Epithelial cell of esophagus (primary cell): Measurements from ENCODE around the gene PXDN.
A peak's percentile ranks its signal among the peaks of the same experiment; 100 is the strongest.

Source experiments
- DNase-seq: peaks from one replicate; pipeline ENCODE4 v3.0.0; 2010; ENCODE audit warnings: low read depth
- H3K4me3 ChIP-seq: 2 replicates; pipeline ENCODE4 v1.5.1; 2011; ENCODE audit warnings: mild to moderate bottlenecking, low read length, control low read depth
- TF ChIP-seq, protein P1 (sequence below): IDR thresholded peaks from 2 replicates; pipeline ENCODE4 v1.5.1; 2011; ENCODE audit warnings: low read depth, mild to moderate bottlenecking, low read length, control low read depth, inconsistent platforms; ENCODE audit not compliant: insufficient read depth; ENCODE audit errors: missing control alignments

The PXDN gene

DNA sequence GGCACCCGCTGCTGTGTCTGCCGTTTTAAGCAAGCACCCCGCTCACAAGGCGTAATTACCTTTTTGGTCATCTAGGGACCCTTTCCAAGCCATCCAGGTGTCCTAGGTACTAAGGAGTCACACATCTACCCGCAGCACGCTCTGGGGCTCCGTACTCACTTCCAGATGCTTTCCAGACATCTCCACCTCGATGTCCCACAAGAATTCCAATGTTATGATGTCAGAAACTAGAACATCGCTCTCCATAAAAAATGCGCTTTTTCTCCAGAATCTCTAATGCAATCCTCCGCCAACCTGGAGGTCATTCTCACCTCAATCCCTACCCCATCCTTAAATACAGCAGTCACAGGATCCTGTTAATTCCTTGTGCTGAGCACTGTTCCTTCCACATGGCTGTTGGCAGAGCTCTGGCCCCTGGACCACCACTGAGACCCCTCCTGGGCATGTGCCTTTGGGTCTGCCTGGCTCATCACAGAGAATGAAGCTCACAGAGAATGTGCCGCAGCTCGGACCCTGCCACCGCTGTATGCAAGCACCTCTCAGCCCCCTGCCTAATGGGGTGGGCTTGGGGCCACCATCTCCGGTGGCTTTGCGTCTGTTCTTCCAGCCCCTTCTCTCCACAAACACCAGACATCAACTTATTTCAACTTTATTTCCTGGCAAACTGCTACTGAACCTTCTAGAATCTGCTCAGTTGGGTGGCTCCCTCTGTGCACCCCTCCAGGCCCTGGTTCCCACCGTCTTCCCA, 4.6 kb upstream of the PXDN start:
- TF ChIP-seq, protein P1, sequence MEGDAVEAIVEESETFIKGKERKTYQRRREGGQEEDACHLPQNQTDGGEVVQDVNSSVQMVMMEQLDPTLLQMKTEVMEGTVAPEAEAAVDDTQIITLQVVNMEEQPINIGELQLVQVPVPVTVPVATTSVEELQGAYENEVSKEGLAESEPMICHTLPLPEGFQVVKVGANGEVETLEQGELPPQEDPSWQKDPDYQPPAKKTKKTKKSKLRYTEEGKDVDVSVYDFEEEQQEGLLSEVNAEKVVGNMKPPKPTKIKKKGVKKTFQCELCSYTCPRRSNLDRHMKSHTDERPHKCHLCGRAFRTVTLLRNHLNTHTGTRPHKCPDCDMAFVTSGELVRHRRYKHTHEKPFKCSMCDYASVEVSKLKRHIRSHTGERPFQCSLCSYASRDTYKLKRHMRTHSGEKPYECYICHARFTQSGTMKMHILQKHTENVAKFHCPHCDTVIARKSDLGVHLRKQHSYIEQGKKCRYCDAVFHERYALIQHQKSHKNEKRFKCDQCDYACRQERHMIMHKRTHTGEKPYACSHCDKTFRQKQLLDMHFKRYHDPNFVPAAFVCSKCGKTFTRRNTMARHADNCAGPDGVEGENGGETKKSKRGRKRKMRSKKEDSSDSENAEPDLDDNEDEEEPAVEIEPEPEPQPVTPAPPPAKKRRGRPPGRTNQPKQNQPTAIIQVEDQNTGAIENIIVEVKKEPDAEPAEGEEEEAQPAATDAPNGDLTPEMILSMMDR, result no peak
- H3K4me3 ChIP-seq, result no peak overlapping the region
- no peak for DNase-seq

DNA sequence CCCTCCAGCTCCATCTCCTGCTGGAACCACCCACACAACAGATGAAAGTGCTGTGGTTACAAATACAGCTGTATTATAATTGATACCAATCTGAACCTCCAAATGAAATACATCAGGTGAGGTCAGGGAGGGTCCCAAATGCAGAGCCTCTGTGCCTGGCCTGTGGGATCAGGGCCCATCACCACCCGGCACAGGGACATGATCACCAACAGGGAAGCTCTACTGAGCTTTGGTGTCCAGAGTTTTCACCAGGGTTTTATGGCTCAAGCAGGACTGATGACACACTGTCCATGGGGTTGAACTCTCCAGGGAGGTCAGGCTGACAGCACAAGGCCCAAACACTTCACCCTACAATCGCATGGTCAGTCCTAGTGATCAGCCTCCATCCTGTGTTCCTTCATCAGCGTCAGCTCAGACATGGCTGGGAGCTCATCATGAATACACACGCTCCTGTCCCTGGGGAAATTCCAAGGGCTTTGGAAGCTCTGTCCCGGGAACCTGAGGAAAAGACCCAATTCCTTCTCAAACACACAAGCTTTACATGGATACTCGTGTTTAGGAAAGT, 3.9 kb upstream of the PXDN start:
- TF ChIP-seq, protein P1, result no peak
- DNase-seq, result no peak
- no peak overlapping the region for H3K4me3 ChIP-seq

DNA sequence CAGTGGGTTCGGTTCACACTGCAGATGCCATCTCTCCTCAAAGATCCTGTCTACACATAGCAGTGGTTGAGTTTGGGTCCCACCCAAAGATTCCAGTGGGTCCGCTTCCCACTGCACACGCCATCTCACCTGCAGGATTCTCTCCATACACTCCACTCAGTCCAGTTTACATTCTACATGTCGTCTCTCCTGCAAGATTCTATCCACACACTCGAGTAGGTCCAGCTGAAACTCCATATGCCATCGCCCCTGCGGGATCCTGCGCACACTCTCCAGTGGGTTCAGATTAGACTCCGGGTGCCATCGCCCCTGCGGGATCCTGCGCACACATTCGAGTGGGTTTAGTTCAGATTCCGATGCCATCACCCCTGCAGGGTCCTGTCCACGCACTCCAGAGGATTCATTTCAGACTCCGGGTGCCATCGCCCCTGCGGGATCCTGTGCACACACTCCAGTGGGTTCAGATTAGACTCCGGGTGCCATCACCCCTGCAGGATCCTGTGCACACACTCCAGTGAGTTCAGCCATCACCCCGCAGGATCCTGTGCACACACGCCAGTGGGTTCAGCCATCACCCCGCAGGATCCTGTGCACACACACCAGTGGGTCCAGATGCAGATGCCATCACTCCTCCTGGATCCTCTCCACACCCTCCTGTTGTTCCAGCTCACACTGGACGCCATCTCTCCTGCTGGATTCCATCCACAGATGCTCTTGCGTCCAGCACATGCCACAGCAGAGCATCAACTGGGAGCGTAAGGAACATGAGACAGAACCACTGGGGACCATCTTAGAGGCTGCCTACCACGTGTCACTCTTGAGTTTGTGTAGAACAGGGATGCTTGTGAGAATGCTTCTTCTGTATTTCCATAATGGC, 3.0 kb upstream of the PXDN start:
- DNase-seq, result no peak
- TF ChIP-seq, protein P1, result no peak
- H3K4me3 ChIP-seq, result no peak overlapping the region

DNA sequence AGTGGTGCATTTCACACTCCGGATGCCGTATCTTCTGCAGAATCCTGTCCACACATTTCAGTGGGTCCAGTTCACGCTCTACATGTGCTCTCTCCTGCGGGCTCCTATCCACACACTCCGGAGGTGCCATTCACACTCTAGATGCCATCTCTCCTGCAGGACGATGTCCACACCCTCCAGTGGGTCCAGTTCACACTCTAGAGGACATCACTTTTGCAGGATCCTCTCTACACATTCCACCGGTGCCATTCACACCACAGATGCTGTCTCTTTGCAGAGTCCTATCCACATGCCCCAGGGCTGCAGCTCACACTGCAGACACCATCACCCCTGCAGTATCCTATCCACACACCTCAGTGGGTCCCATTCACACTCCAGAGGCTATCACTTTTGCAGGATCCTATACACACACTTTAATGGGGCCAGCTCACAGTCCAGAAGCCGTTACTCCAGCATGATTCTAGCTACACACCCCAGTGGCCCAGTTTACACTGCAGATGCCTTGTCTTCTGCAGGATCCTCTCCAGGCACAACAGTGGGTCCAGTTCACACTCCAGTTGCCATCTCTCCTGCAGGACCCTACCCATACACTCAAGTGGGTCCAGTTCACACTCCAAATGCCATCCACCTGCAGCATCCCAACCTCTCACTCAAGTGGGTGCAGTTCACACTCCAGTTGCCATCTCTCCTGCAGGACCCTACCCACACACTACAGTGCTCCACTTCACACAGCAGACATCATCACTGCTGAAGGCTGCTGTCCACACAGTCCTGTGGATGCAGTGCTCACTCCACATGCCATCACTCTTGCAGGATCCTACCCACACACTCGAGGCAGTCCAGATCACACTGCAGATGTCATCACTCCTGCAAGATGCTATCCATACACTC, 2.1 kb upstream of the PXDN start:
- TF ChIP-seq, protein P1, result no peak
- no peak overlapping the region for H3K4me3 ChIP-seq
- DNase-seq, result no peak

DNA sequence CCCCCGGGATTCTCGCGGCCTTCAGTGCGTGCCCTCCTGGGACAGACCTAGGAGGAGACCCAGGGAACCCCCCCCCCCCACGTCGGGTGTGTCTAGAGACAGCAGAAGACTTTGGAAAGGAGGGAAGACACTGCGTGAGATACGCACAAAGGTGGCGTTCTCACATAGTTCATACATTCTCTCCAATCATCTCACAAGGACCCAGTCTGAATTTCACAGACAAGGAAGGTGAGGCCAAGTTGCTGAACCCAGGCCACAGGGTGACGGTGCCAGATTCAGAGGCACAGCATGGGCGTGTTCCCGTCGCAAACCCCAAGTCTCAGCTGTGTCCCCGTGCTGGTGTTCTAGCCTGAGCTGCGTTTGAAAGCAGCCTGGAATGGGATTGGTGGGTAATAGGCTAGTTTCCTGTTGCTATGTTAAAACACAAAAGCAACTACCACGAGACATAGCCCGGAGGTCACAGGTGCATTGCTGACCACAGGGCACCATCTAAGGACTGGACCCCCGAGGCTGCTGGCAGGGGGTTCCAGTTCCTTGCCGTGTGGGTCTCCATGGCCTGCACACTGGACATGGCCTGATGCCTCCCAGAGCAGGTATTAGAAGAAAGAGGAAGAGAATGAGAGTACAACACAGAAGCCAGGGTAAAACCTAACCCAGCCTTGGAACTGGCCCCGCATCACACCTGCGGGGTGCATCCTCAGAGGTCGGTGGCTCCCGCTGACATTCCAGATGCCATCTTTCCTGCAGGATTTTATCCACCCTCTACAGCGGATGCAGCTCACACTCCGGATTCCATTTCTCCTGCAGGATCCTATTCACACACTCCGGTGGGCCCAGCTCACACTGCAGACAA, 1.1 kb upstream of the PXDN start:
- peak overlapping the region; percentile 43 for H3K4me3 ChIP-seq

More for the DNA sequence above, 1.1 kb upstream of the PXDN start:
- TF ChIP-seq, protein P1, result no peak
- no peak for DNase-seq
